HG02981 (cell line): ENCODE results near the gene OGDH.
"Not testable (repeated sequence)": the region's sequence is repeated elsewhere in the genome, so short reads cannot be mapped to it uniquely, and the experiment has no call there.

Experiments used
- ATAC-seq: cut with Tn5 transposase; IDR thresholded peaks from one replicate; pipeline ENCODE4 v1.9.1; 2021; ENCODE audit warnings: mild to moderate bottlenecking, moderate library complexity; ENCODE audit not compliant: unreplicated experiment

Gene OGDH

GRCh38 chr7:44666566-44666965 is 60.1 kb downstream of the OGDH start:
- no peak for ATAC-seq

DNA sequence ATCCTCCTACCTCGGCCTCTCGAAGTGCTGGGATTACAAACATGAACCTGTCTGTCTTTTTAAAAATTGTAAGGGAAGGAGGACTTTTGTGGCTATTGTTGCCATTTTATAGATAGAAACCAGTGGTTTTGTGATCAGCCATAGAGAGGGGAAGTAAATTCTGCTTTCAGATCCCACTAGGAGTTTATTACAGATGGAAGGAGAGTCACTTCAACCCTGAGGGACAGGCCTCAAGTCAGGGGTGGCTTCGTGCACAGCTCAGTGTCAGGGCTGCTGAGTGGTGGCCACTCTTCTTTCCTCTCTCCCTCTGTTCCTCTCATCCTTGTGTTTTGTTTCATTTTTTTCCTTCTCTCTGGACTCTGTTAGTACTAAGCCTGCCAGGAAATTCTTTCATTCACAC is 60.8 kb downstream of the OGDH start:
- ATAC-seq = no peak

GRCh38 chr7:44671069-44671468 is 64.6 kb downstream of the OGDH start:
- ATAC-seq = no peak

GRCh38 chr7:44673324-44673723 is 66.9 kb downstream of the OGDH start:
- ATAC-seq = peak; percentile 72

DNA sequence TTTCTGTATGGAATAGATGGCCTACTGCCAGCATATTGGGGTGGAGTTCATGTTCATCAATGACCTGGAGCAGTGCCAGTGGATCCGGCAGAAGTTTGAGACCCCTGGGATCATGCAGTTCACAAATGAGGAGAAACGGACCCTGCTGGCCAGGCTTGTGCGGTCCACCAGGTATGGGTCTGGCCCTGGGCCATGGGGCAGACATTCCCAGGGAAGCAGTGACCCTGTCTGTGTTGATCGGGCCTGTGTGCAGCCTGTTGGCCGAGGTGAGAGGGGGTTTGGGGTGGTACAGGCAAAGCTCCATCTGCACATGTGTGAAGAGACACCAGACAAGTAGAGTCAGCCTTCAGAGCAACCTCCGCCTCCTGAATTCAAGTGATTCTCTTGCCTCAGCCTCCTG is 67.3 kb downstream of the OGDH start:
- no peak for ATAC-seq

DNA sequence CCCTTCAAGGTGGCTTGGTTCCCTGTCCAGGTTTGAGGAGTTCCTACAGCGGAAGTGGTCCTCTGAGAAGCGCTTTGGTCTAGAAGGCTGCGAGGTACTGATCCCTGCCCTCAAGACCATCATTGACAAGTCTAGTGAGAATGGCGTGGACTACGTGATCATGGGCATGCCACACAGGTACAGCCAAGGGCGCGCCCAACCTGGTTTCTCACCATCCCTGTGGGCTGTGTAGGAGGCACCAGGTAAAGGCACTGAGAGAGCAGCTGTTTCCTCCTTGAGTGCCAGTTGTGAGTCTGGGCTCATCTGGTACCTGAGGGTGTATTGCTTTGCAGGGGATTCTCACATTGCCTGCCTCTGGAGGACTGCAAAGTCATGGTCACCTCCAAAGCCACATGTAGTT is 68.0 kb downstream of the OGDH start:
- ATAC-seq = no peak

- no peak for ATAC-seq
Observed at GRCh38 chr7:44676776-44677175, 70.3 kb downstream of the OGDH start.

DNA sequence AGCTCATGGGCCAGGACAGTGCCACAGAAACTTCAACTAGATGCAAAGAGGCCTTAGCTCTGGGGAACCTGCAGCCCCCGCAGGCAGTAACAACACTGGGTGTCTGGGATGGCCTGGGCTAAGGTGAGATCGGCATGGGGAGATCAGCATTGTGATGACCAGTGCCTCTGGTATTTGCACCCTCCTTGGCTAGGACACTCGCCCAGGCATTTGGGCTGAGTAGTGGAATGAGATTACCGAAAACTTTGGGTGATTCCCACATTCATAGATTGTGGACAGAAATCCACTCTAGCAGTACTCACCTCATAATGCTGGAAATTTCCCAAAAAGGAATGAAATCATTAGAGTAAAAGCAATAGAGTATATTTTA is 71.7 kb downstream of the OGDH start:
- no peak for ATAC-seq

GRCh38 chr7:44678471-44679179 is 72.2 kb downstream of the OGDH start:
- ATAC-seq = no peak

GRCh38 chr7:44681645-44682044 is 75.2 kb downstream of the OGDH start:
- no peak for ATAC-seq

- ATAC-seq = no peak
Observed at GRCh38 chr7:44685723-44686122, 79.3 kb downstream of the OGDH start.

DNA sequence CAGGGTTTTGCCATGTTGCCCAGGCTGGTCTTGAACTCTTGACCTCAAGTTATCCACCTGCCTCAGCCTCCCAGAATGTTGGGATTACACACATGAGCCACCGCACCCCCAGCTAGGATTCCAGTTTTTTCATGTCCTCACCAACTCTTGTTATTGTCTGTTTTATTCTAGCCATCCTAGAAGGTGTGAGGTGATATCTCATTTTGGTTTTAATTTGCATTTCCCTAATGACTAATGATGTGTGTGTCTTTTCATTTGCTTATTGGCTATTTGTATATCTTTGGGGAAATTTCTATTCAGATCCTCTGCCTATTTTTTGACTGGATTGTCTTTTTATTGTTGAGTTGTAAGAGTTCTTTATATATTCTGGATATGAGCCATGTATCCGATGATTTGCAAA is 83.0 kb downstream of the OGDH start:
- no peak for ATAC-seq

DNA sequence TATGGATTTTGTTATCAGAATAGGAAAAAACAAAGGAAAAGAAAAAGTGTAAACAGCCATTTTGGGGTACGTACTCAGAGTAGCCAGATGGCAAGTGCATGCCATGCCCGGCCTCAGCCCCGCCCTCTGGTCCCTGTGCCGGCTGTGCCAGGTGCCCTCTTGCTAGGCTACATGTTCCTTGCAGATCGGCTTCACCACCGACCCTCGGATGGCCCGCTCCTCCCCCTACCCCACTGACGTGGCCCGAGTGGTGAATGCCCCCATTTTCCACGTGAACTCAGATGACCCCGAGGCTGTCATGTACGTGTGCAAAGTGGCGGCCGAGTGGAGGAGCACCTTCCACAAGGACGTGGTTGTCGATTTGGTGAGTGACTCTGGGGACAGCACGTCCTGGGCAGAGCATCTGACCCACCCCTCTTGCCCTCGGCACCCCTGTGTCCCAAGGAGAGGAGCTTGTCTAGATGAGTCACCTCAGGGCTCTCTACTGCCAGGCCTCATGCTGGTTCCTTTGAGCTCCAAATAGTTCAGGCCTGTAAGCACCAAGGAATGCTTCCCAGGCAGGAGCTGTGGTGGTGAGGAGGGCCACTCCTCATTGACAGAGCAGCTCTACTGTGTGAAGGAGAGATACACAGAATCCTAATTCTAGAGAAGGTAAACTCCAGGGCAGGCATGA is 87.3 kb downstream of the OGDH start:
- ATAC-seq = no peak

- ATAC-seq = no peak
Observed at GRCh38 chr7:44694326-44694725, 87.9 kb downstream of the OGDH start.

DNA sequence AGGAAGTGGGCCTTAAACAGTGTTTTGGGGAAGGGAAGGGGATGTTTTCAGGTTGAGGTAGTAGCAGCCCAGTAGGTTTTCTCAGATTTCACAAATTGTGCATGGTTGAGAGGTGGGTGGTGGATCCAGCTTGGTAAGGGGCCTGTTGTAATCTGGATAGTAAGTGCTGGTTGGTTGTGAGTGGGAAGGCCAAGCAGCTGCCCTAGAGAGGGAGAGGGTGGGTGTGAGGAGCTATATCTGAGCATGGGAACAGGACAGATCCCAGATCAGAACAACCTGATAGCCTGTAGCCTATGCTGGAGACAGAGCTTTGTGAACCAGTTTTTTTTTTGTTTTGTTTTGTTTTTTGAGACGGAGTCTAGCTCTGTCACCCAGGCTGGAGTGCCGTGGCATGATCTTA is 88.3 kb downstream of the OGDH start:
- ATAC-seq = no peak

- ATAC-seq = no peak
Observed at GRCh38 chr7:44695756-44696155, 89.3 kb downstream of the OGDH start.

DNA sequence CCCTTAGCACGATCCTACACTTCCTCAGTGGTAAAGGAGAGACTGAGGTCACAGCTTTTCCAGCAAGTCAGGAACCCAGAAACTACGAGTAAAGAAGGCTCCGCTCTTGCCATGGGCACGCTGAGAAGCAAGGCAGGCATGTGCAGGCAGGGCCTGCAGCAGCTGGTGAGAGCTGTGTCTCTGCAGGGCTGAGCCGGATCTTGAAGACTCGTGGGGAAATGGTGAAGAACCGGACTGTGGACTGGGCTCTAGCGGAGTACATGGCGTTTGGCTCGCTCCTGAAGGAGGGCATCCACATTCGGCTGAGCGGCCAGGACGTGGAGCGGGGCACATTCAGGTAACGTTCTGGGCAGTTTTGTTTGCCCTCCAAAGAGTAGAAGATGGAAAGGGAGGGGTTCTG is 90.3 kb downstream of the OGDH start:
- ATAC-seq = no peak

DNA sequence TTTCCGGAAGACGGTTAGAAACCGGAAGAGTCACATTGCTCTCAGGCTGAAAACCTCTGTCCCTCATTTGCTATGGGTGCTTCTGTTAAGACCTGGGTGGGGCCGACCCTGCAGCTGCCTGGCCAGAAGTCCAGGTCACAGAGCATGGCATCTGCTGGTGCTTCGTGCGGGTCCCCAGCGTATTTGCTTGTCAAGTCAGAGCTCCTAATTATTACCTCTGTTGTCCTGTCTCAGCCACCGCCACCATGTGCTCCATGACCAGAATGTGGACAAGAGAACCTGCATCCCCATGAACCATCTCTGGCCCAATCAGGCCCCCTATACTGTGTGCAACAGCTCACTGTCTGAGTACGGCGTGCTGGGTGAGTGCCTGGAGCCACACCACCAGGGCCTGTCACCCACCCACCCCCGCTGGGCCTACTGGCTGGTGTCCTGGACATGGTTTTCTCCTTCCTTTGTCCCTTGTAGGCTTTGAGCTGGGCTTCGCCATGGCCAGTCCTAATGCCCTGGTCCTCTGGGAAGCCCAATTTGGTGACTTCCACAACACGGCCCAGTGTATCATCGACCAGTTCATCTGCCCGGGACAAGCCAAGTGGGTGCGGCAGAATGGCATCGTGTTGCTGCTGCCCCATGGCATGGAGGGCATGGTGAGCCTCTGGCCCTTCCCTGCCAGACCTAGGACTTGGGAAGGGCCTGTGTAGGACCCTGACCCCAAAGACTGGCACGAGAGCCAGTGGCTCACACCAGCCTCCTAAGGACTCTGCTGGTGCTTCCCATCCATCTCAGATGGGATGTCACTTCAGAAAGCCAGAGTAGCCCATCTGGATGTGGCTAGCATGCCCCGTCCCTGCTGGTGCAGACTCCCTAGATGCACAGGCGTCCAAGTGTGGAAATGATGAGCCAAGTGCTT is 91.0 kb downstream of the OGDH start:
- ATAC-seq = no peak

- no peak for ATAC-seq
Observed at GRCh38 chr7:44698046-44698580, 91.7 kb downstream of the OGDH start.

GRCh38 chr7:44699598-44699997 is 93.2 kb downstream of the OGDH start:
- ATAC-seq = not testable (repeated sequence)

GRCh38 chr7:44700322-44700721 is 93.9 kb downstream of the OGDH start:
- no peak for ATAC-seq
